CD4-positive, alpha-beta memory T cell (primary cell): Measurements from ENCODE around the gene DCLK2. TPM values are rescaled to one million over a fixed set of nuclear protein-coding genes. Genes with fewer than 3 reads are reported as not detected.

ENCODE experiments used
- CTCF ChIA-PET: fragments of 350-600 bp; sonication (Branson Sonifier 250); formaldehyde crosslinking; loops from one replicate; lab custom pipeline; 2021; ENCODE audit warnings: inconsistent platforms; ENCODE audit not compliant: partially characterized antibody; lab: Charles Lee
- POLR2A ChIA-PET: fragments of 350-600 bp; sonication (Branson Sonifier 250); formaldehyde crosslinking; loops from one replicate; lab custom pipeline; 2021; ENCODE audit not compliant: partially characterized antibody; lab: Charles Lee
- DNase-seq, 5 donors: peaks; one replicate each; pipeline versions ENCODE4 v3.0.0 to v3.0.0-alpha.2; 2020 to 2022; ENCODE audit warnings: mixed read lengths in 1 of 5
- H3K27ac ChIP-seq: one replicate; pipeline ENCODE4 v1.7.0; 2013; ENCODE audit warnings: low read depth, low read length
- H3K27me3 ChIP-seq: 2 replicates; pipeline ENCODE4 v1.7.0; 2013; ENCODE audit warnings: mild to moderate bottlenecking, low read length, moderate library complexity; ENCODE audit not compliant: insufficient read depth
- H3K36me3 ChIP-seq: 2 replicates; pipeline ENCODE4 v1.7.0; 2013; ENCODE audit warnings: mild to moderate bottlenecking, low read length, moderate library complexity; ENCODE audit not compliant: insufficient read depth
- H3K4me1 ChIP-seq: 2 replicates; pipeline ENCODE4 v1.7.0; 2013; ENCODE audit warnings: mild to moderate bottlenecking, low read length, moderate library complexity; ENCODE audit not compliant: insufficient read depth
- H3K4me3 ChIP-seq, 2 donors: one replicate each; pipeline ENCODE4 v1.7.0; 2013; ENCODE audit warnings: low read length in 2 of 2, mild to moderate bottlenecking in 1 of 2
- H3K9me3 ChIP-seq, 2 donors: one replicate each; pipeline ENCODE4 v1.7.0; 2013; ENCODE audit warnings: low read length in 2 of 2, control low read depth in 1 of 2; ENCODE audit not compliant: control insufficient read depth in 1 of 2
- H3K27ac Mint-ChIP-seq, 7 donors: one replicate each; pipeline ENCODE4 v1.8.0; 2020 to 2021; ENCODE audit warnings: mixed read lengths in 7 of 7, mild to moderate bottlenecking in 6 of 7, inconsistent platforms in 3 of 7, moderate library complexity in 3 of 7
- H3K27me3 Mint-ChIP-seq, 2 donors: one replicate each; pipeline ENCODE4 v1.8.0; 2020 to 2021; ENCODE audit warnings: mixed read lengths in 2 of 2
- H3K36me3 Mint-ChIP-seq, 2 donors: one replicate each; pipeline ENCODE4 v1.8.0; 2020 to 2021; ENCODE audit warnings: mixed read lengths in 2 of 2, inconsistent platforms in 1 of 2, mild to moderate bottlenecking in 1 of 2
- H3K4me1 Mint-ChIP-seq, 4 donors: one replicate each; pipeline ENCODE4 v1.8.0; 2020 to 2021; ENCODE audit warnings: mixed read lengths in 4 of 4, mild to moderate bottlenecking in 1 of 4
- H3K4me3 Mint-ChIP-seq, 8 donors: one replicate each; pipeline ENCODE4 v1.8.0; 2020 to 2021; ENCODE audit warnings: mixed read lengths in 8 of 8, mild to moderate bottlenecking in 7 of 8, moderate library complexity in 6 of 8, inconsistent platforms in 3 of 8
- H3K9me3 Mint-ChIP-seq, 8 donors: one replicate each; pipeline ENCODE4 v1.8.0; 2020 to 2021; ENCODE audit warnings: mixed read lengths in 8 of 8, mild to moderate bottlenecking in 5 of 8, inconsistent platforms in 3 of 8, moderate library complexity in 1 of 8
- intact Hi-C: fragments of 100-400 bp; cut with micrococcal nuclease; formaldehyde crosslinking; loops from one replicate; pipeline ENCODE4 v1.15.1; 2023
- polyA plus RNA-seq, 2 donors: library from polyadenylated mRNA; unstranded; fragments of 300-500 nt; fragmentation: Illumina TruSeq; gene quantifications; one replicate each; pipeline ENCODE4 v1.2.3, GENCODE V29; 2021
- total RNA-seq, 2 experiments: library from RNA; stranded (reverse); gene quantifications; one replicate each; pipeline ENCODE4 v1.2.3, GENCODE V29; 2021

Gene DCLK2
- total and polyA plus RNA-seq, 4 experiments from 2014 or later, result not detected

GRCh38 chr4:150117629-150118028, 39.4 kb downstream of the DCLK2 start:
- CTCF ChIA-PET, result no interaction called here
- Histone ChIP-seq H3K4me1 (no peaks in the 10 kb centered on the region), H3K9me3 (no peaks in the 10 kb centered on the region), H3K27ac (no peak overlapping the region), H3K36me3 (no peaks in the 10 kb centered on the region), H3K4me3 (no peak overlapping the region), H3K27me3 (no peaks in the 10 kb centered on the region)
- no peak overlapping the region for H3K27ac Mint-ChIP-seq
- DNase-seq, result no peak
- H3K27me3 Mint-ChIP-seq, result peaks cover 5 to 6% of the 10 kb centered on the region in 2 donors
- no peaks in the 10 kb centered on the region for H3K36me3 Mint-ChIP-seq
- peaks cover 0 to 24% (median 12%) of the 10 kb centered on the region in 8 donors for H3K9me3 Mint-ChIP-seq
- POLR2A ChIA-PET, result no interaction called here
- H3K4me3 Mint-ChIP-seq, result no peak overlapping the region
- intact Hi-C loops, result no loop called here
- no peaks in the 10 kb centered on the region for H3K4me1 Mint-ChIP-seq

DNA sequence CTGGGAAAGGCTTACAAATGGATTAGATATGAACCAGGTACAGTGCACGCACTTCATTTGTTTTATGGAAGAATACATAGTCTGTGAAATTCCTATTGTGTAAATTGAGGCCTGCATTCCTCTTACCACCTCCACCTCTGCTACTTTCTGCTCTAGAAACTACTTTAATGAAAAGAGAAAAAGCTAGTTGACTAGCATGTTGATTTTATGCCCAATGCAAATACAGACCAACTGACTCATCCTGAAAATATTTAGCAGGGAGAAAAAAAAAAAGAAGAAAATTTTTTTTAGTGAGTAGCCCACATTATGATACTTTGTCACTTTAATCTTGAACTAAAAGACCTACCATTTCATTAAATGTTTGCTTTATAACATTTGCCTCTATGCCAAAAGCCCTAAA, 41.2 kb downstream of the DCLK2 start:
- Histone ChIP-seq H3K36me3 (no peaks in the 10 kb centered on the region), H3K4me3 (no peak overlapping the region), H3K4me1 (no peaks in the 10 kb centered on the region), H3K27me3 (no peaks in the 10 kb centered on the region), H3K27ac (no peak overlapping the region), H3K9me3 (no peaks in the 10 kb centered on the region)
- Mint-ChIP-seq H3K36me3 (no peaks in the 10 kb centered on the region), H3K27ac (no peak overlapping the region), H3K9me3 (peaks cover 0 to 19% (median 9%) of the 10 kb centered on the region in 8 donors), H3K4me1 (no peaks in the 10 kb centered on the region), H3K27me3 (peaks cover 4 to 6% of the 10 kb centered on the region in 2 donors), H3K4me3 (no peak overlapping the region)
- DNase-seq, result no peak
- CTCF ChIA-PET, result no interaction called here
- POLR2A ChIA-PET, result no interaction called here
- intact Hi-C loops, result no loop called here

DNA sequence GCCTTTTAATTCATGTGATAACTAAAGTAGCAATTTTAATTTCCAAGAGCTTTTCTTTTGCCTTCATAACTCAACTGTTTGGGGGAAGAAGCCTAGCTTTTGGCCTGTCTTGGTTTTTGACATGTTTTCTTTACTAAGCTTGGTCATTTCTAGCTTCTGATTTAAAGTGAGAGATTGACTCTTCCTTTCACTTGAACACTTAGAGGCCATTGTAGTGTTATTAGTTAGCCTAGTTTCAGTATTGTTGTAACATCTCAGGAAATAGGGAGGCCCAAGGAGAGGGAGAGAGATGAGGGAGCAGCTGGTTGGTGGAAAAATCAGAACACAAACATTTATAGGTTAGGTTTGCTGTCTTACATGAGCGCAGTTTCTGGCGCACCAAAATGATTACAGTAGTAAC, 44.8 kb downstream of the DCLK2 start:
- no peaks in the 10 kb centered on the region for H3K4me1 Mint-ChIP-seq
- POLR2A ChIA-PET, result no interaction called here

DNA sequence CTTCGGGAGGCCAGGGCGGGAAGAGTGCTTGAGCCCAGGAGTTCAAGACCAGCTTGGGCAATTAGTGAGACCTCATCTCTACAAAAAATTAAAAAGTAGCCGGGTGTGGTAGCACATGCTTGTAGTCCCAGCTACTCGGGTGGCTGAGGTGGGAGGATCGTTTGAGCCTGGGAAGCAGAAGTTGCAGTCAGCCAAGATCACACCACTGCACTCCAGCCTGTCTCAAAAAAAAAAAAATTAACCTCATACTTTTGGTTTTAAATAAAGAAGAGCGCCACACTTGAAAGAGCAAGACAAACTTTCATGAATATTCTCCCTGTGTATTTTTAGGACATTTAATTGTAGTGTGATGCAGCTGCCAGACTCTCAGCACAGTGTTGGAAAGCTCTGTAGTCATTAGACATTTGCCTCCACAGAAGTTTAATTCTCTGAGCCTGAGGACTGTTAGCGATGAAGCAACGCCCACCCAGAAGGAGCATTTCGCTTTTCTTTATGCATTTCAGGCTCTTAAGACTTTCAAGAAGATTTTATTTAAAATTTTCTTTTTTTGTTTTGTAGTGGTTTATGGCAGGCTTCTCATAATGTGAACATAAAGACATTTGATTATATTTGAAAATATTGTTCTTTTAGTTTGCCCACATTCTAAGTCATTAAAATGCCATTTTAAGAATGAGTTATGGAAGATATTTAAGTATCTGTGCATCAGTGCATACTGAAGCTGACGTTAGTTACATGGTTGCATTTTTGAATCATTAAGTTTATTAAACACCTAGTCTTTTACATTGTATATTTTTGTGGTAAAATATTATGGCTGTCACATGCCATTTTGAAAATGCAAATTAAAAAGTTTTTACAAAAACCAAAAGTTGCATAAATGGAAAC, 45.8 kb downstream of the DCLK2 start:
- Mint-ChIP-seq H3K9me3 (peaks cover 0 to 4% (median 0%) of the 10 kb centered on the region in 8 donors), H3K4me3 (no peak overlapping the region), H3K27ac (no peak overlapping the region), H3K4me1 (no peaks in the 10 kb centered on the region), H3K36me3 (no peaks in the 10 kb centered on the region), H3K27me3 (peaks cover 0 to 11% of the 10 kb centered on the region in 2 donors)
- no peak overlapping the region for H3K27ac ChIP-seq
- ChIA-PET CTCF (no interaction called here), POLR2A (no interaction called here)
- DNase-seq, result no peak
- H3K4me1 ChIP-seq, result no peaks in the 10 kb centered on the region
- H3K4me3 ChIP-seq, result no peak overlapping the region
- no peaks in the 10 kb centered on the region for H3K36me3 ChIP-seq
- H3K27me3 ChIP-seq, result no peaks in the 10 kb centered on the region
- intact Hi-C loops, result no loop called here
- no peaks in the 10 kb centered on the region for H3K9me3 ChIP-seq

More for the DNA sequence above, 44.8 kb downstream of the DCLK2 start:
- CTCF ChIA-PET, result no interaction called here
- no peaks in the 10 kb centered on the region for H3K36me3 ChIP-seq
- Mint-ChIP-seq H3K27ac (no peak overlapping the region), H3K4me3 (no peak overlapping the region), H3K9me3 (peaks cover 0 to 4% (median 0%) of the 10 kb centered on the region in 8 donors), H3K27me3 (peaks cover under 1 to 9% of the 10 kb centered on the region in 2 donors), H3K36me3 (no peaks in the 10 kb centered on the region)
- no peak overlapping the region for H3K4me3 ChIP-seq
- no peaks in the 10 kb centered on the region for H3K27me3 ChIP-seq
- no peaks in the 10 kb centered on the region for H3K9me3 ChIP-seq
- no peak for DNase-seq
- no peaks in the 10 kb centered on the region for H3K4me1 ChIP-seq
- intact Hi-C loops, result no loop called here
- no peak overlapping the region for H3K27ac ChIP-seq

DNA sequence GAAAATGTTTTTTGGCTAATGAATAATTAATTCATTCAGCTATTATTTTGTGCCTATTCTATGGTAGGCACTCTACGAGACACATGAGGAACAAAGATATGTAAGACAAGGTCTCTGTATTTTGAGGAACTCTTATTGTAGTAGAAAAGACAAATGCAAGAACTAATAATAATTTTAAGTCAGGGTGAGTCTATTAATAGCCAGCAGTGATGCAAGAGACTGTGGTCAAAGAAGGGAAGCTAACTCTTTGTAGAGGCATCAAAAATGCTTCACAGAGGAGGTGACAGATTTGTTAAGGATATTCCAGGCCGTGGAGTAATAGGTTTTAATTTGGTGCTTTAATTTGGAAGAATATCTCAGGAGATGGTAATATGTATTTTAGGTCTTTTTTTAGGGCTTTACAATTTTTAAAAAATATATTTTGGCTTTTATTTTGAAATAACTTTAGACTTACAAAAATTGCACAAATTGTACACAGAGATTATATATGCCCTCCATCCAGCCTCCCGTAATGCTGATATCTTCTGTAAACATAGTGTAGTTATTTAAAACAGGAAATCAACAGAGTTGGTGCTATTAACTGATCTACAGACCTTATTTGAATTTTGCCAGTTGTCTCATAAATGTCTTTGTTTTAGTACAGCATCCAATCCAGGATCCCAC, 48.1 kb downstream of the DCLK2 start:
- Mint-ChIP-seq H3K4me3 (no peak overlapping the region), H3K4me1 (no peaks in the 10 kb centered on the region), H3K9me3 (peaks cover 0 to 4% (median 0%) of the 10 kb centered on the region in 8 donors), H3K27ac (no peak overlapping the region), H3K27me3 (peaks cover 2 to 12% of the 10 kb centered on the region in 2 donors), H3K36me3 (no peaks in the 10 kb centered on the region)
- Histone ChIP-seq H3K36me3 (no peaks in the 10 kb centered on the region), H3K4me3 (no peak overlapping the region), H3K27ac (no peak overlapping the region), H3K9me3 (no peaks in the 10 kb centered on the region), H3K4me1 (no peaks in the 10 kb centered on the region), H3K27me3 (no peaks in the 10 kb centered on the region)
- ChIA-PET CTCF (no interaction called here), POLR2A (no interaction called here)
- intact Hi-C loops, result no loop called here
- no peak for DNase-seq

- Histone ChIP-seq H3K27me3 (no peaks in the 10 kb centered on the region), H3K9me3 (no peaks in the 10 kb centered on the region), H3K27ac (no peak overlapping the region), H3K4me1 (no peaks in the 10 kb centered on the region), H3K36me3 (no peaks in the 10 kb centered on the region), H3K4me3 (no peak overlapping the region)
- POLR2A ChIA-PET, result no interaction called here
- no peak overlapping the region for H3K4me3 Mint-ChIP-seq
- no peak overlapping the region for H3K27ac Mint-ChIP-seq
- no peaks in the 10 kb centered on the region for H3K4me1 Mint-ChIP-seq
- intact Hi-C loops, result no loop called here
- no peaks in the 10 kb centered on the region for H3K36me3 Mint-ChIP-seq
- CTCF ChIA-PET, result no interaction called here
- peaks cover 0 to 4% (median 0%) of the 10 kb centered on the region in 8 donors for H3K9me3 Mint-ChIP-seq
- no peak for DNase-seq
- H3K27me3 Mint-ChIP-seq, result peaks cover 2 to 15% of the 10 kb centered on the region in 2 donors
These were observed 48.6 kb downstream of the DCLK2 start for GRCh38 chr4:150126864-150127203.

DNA sequence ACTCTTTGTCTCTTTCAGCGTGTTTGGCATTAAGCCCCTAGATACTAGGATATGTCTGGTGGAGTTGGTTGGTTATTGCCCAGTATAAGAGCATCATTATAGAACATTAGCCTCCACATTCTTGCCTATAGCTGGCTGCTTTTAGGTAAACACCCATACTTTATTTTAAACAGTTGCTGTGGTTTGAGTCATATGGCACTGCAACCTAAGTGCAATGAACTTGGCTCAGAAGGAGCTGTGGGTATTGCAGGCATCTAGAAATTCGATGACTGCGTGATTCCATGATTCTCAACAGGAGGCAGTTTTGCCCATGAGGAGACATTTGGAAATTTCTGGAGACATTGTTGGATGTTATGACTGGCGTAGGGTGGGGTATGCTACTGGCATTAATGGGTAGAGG, 49.5 kb downstream of the DCLK2 start:
- Histone ChIP-seq H3K27ac (no peak overlapping the region), H3K4me3 (no peak overlapping the region), H3K9me3 (no peaks in the 10 kb centered on the region), H3K27me3 (no peaks in the 10 kb centered on the region), H3K36me3 (no peaks in the 10 kb centered on the region), H3K4me1 (no peaks in the 10 kb centered on the region)
- Mint-ChIP-seq H3K36me3 (no peaks in the 10 kb centered on the region), H3K9me3 (no peaks in the 10 kb centered on the region), H3K27ac (no peak overlapping the region), H3K4me3 (no peak overlapping the region), H3K27me3 (peaks cover 2 to 15% of the 10 kb centered on the region in 2 donors), H3K4me1 (no peaks in the 10 kb centered on the region)
- DNase-seq, result no peak
- intact Hi-C loops, result no loop called here
- CTCF ChIA-PET, result no interaction called here
- POLR2A ChIA-PET, result no interaction called here
